Activated CD4-positive, alpha-beta T cell treated with anti-CD3 and anti-CD28 coated beads for 36 hours (primary cell): ENCODE data around the gene SAYSD1. TPM values are rescaled to one million over a fixed set of nuclear protein-coding genes. Genes with fewer than 3 reads are reported as not detected.

ENCODE experiments used
- ATAC-seq: fragments of 200-7000 bp; cut with Tn5 transposase; one replicate; pipeline ENCODE4 v1.10.0; 2021; ENCODE audit warnings: mild to moderate bottlenecking, moderate library complexity
- CTCF ChIA-PET: fragments of 350-600 bp; sonication (Branson Sonifier 250); formaldehyde crosslinking; loops from one replicate; lab custom pipeline; 2021; ENCODE audit warnings: antibody characterized with exemption; lab: Charles Lee
- POLR2A ChIA-PET: fragments of 350-600 bp; sonication (Branson Sonifier 250); formaldehyde crosslinking; loops from one replicate; lab custom pipeline; 2021; ENCODE audit warnings: antibody characterized with exemption, inconsistent platforms; lab: Charles Lee
- DNase-seq: peaks from one replicate; pipeline ENCODE4 v3.0.0-alpha.2; 2020
- H3K27ac Mint-ChIP-seq: one replicate; pipeline ENCODE4 v1.8.0; 2021; ENCODE audit warnings: mixed read lengths
- H3K27me3 Mint-ChIP-seq: one replicate; pipeline ENCODE4 v1.8.0; 2021; ENCODE audit warnings: mixed read lengths
- H3K36me3 Mint-ChIP-seq: one replicate; pipeline ENCODE4 v1.8.0; 2021; ENCODE audit warnings: low read depth, mixed read lengths
- H3K4me1 Mint-ChIP-seq: one replicate; pipeline ENCODE4 v1.8.0; 2021; ENCODE audit warnings: mixed read lengths
- H3K4me3 Mint-ChIP-seq: one replicate; pipeline ENCODE4 v1.8.0; 2021; ENCODE audit warnings: mild to moderate bottlenecking, moderate library complexity, mixed read lengths
- H3K9me3 Mint-ChIP-seq: one replicate; pipeline ENCODE4 v1.8.0; 2021; ENCODE audit warnings: low read depth, mixed read lengths
- intact Hi-C, 2 experiments: fragments of 100-400 bp; cut with DNase I in 1 of 2; cut with micrococcal nuclease in 1 of 2; formaldehyde crosslinking; loops; one replicate each; pipeline versions ENCODE4 v1.14.2 to v1.15.1; 2022 to 2024; cut with DNase I, micrococcal nuclease
- total RNA-seq, 2 experiments: library from RNA; stranded (reverse); gene quantifications; one replicate each; pipeline ENCODE4 v1.2.3, GENCODE V29; 2021

The SAYSD1 gene
- total RNA-seq, 2 experiments from 2014 or later, result 14.1 to 16.7 TPM

DNA sequence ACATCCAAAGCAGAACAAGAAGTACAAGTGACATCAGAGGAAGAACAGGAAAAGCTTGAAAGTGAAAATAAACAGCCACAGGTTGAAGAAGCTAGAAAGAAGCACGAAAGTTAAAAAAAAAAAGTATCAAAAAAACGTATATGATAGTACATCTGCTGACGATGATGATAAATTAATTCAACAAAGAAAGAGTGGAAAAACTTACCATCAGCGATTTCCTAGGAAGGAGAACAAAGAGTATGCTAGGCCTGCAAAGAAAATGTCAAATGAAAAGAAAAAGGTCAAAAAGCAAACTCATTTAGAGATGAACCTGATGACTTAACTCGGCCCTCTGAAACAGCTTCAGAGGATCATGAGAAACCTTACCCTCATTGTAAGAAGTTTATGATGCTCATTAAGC lies 3.7 kb downstream of the SAYSD1 start:
- peak; percentile 28 for ATAC-seq
- Mint-ChIP-seq H3K9me3 (no peaks in the 10 kb centered on the region), H3K27ac (peak overlapping the region; percentile 99), H3K4me1 (peaks cover 81% of the 10 kb centered on the region), H3K27me3 (no peaks in the 10 kb centered on the region), H3K4me3 (peak overlapping the region; percentile 85), H3K36me3 (peaks cover 41% of the 10 kb centered on the region)
- ChIA-PET CTCF (interaction anchor here (0.6 to 2.2 kb wide), 10 partner anchors 9 to 239 kb away, joined by 3 to 18 read pairs (median 5); no protein-coding TSS in a partner anchor), POLR2A (interaction anchor here (0.7 to 1.9 kb wide), 3 partner anchors 138 to 192 kb away, joined by 3 to 9 read pairs (median 3); no protein-coding TSS in a partner anchor)
- DNase-seq, result no peak
- intact Hi-C loops, result loop anchor here (1.0 to 10.0 kb wide), 8 partner anchors 42 to 1616 kb away; partner anchors contain the start of genes CCDC167 (in 1 of the 2), KCNK5 (in 1 of the 2), KIF6 (in 1 of the 2) and MOCS1 (in 1 of the 2)

DNA sequence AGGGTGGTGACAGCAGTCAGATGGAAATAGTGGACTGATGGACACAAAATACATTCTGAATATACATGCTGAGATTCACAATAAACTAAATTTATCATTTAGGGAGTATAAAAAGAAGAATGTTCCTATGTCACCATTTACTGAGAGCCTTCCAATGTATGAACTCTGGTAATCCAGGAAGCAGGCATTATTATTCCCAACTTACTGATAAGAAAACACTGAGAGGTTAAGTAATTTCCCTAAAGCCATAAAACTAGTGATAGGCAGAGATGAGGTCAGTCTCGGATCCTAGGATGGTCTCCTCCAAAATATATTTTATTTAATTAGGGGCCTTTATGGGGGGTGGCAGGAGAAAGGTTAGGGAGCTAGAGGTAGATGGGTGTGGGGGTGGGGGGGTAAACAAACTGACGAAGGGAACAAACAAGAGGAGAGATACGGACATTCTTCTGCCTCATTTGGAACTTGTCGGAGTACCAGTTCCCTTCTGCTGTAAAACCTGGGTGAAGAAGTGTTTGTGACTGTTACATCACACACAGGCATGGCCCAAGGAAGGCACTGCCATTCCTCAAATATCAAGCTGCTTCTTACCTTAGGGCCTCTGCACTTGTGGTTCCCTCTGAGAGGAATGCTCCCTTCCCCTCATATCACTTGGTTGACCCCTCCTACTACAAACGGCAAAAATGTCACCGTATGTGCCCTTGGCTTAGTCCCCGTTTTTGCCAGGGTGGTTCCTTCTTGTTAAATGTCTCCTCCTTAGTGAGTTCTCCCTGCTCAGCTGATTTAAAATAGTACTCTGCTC lies 6.7 kb downstream of the SAYSD1 start:
- Mint-ChIP-seq H3K27ac (peak overlapping the region; percentile 99), H3K27me3 (no peaks in the 10 kb centered on the region), H3K4me1 (peaks cover 68% of the 10 kb centered on the region), H3K4me3 (no peak overlapping the region), H3K36me3 (peaks cover 62% of the 10 kb centered on the region), H3K9me3 (no peaks in the 10 kb centered on the region)
- intact Hi-C loops, result no loop called here
- ATAC-seq, result no peak
- ChIA-PET POLR2A (interaction anchor here (0.5 kb wide), 1 partner anchor 47 kb away, joined by 5 read pairs; no protein-coding TSS in a partner anchor), CTCF (interaction anchor here (1.1 to 1.8 kb wide), 2 partner anchors 78 to 236 kb away, joined by 5 read pairs; no protein-coding TSS in a partner anchor)
- DNase-seq, result no peak

DNA sequence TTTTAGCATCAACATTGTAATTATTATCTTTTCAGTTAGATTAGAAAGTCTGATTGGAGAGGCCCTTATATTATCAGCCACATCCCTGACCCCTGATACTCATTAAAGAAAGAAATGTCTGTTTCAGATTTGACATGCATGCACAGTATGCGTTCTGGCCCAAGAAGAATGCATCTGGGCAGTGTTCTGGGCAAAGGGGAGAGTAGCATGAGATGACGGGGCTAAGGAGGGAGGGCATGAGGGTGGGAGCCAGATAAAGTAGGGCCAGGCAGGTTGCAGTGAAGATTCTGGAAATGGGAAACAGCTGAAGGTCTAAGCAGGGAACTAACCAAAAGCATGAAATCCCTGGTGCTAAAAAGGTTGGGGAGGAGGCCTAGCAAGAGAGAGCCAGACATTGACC lies 7.3 kb downstream of the SAYSD1 start:
- no peak for ATAC-seq
- ChIA-PET POLR2A (no interaction called here), CTCF (interaction anchor here (1.1 to 1.8 kb wide), 2 partner anchors 78 to 235 kb away, joined by 5 read pairs; no protein-coding TSS in a partner anchor)
- Mint-ChIP-seq H3K36me3 (peaks cover 67% of the 10 kb centered on the region), H3K27ac (no peak overlapping the region), H3K4me3 (no peak overlapping the region), H3K4me1 (peaks cover 65% of the 10 kb centered on the region), H3K9me3 (no peaks in the 10 kb centered on the region), H3K27me3 (no peaks in the 10 kb centered on the region)
- no peak for DNase-seq
- intact Hi-C loops, result no loop called here

DNA sequence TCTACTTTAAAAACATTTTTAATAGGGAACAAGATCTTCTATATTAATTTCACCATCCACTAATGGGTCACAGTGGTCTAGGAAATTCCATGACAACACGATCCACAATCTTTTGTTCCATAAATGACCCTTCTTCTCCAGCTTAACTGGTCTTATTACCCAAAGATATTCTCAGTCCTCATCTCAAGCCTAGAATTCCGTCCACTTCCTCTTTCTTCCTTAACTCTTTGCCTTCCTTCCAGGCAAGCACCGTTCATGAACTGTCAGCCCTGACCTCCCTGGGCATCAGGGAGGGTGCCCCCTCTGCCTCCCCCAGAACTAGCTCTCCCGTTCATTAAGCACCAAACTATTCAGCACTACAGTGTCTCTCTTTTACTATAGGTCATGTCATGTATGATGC lies 8.0 kb downstream of the SAYSD1 start:
- POLR2A ChIA-PET, result no interaction called here
- Mint-ChIP-seq H3K4me1 (peaks cover 63% of the 10 kb centered on the region), H3K27ac (peak overlapping the region; percentile 2), H3K36me3 (peaks cover 67% of the 10 kb centered on the region), H3K4me3 (no peak overlapping the region), H3K9me3 (no peaks in the 10 kb centered on the region), H3K27me3 (no peaks in the 10 kb centered on the region)
- DNase-seq (no peak), ATAC-seq (no peak)
- CTCF ChIA-PET, result no interaction called here
- intact Hi-C loops, result no loop called here

DNA sequence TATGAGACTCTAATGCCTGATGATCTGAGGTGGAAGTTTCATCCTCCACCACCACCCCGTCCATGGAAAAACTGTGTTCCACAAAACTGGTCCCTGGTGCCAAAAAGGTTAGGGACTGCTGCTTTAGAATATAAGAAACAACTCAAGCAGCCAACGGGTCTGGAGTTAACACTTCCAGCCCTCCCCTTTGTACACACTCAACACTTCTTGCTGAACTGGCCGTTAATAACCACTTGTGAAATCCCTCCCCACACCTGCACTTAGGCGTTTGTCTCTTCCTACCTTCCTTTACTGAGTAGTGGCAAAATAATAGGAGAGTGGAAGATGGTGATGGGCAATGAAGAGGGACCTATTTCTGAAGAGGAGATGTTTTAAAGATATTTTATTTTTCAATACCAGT lies 10.5 kb downstream of the SAYSD1 start:
- Mint-ChIP-seq H3K27ac (no peak overlapping the region), H3K9me3 (no peaks in the 10 kb centered on the region), H3K4me3 (no peak overlapping the region), H3K4me1 (peaks cover 50% of the 10 kb centered on the region), H3K27me3 (no peaks in the 10 kb centered on the region), H3K36me3 (peaks cover 53% of the 10 kb centered on the region)
- CTCF ChIA-PET, result no interaction called here
- POLR2A ChIA-PET, result no interaction called here
- DNase-seq (no peak), ATAC-seq (no peak)
- intact Hi-C loops, result no loop called here

DNA sequence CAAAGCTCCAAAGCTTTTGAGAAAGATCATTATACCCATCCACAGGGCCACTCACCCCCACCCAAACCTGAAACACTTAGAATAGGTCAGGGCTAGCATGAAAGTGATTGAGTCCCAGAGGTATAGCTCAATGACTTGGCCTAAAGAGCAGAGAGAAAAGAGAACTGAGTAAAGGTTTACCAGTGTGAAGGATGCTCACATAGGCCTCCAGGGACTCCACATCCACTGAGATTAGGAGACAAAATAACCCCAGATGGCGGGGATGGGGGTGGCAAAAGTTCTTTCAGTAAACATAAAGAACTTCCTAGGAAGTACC lies 12.2 kb downstream of the SAYSD1 start:
- peaks cover 37% of the 10 kb centered on the region for H3K4me1 Mint-ChIP-seq
- ChIA-PET CTCF (interaction anchor here (0.6 to 2.2 kb wide), 9 partner anchors 9 to 230 kb away, joined by 3 to 18 read pairs (median 3); no protein-coding TSS in a partner anchor), POLR2A (interaction anchor here (0.9 kb wide), 1 partner anchor 11 kb away, joined by 3 read pairs; no protein-coding TSS in a partner anchor)
- no peak overlapping the region for H3K4me3 Mint-ChIP-seq
- H3K27me3 Mint-ChIP-seq, result no peaks in the 10 kb centered on the region
- peak overlapping the region; percentile 10 for H3K27ac Mint-ChIP-seq
- intact Hi-C loops, result loop anchor here (1.0 to 2.0 kb wide), 2 partner anchors 11 to 230 kb away; no protein-coding TSS in a partner anchor
- no peaks in the 10 kb centered on the region for H3K9me3 Mint-ChIP-seq
- H3K36me3 Mint-ChIP-seq, result peaks cover 38% of the 10 kb centered on the region
- DNase-seq (no peak), ATAC-seq (peak; percentile 56)

DNA sequence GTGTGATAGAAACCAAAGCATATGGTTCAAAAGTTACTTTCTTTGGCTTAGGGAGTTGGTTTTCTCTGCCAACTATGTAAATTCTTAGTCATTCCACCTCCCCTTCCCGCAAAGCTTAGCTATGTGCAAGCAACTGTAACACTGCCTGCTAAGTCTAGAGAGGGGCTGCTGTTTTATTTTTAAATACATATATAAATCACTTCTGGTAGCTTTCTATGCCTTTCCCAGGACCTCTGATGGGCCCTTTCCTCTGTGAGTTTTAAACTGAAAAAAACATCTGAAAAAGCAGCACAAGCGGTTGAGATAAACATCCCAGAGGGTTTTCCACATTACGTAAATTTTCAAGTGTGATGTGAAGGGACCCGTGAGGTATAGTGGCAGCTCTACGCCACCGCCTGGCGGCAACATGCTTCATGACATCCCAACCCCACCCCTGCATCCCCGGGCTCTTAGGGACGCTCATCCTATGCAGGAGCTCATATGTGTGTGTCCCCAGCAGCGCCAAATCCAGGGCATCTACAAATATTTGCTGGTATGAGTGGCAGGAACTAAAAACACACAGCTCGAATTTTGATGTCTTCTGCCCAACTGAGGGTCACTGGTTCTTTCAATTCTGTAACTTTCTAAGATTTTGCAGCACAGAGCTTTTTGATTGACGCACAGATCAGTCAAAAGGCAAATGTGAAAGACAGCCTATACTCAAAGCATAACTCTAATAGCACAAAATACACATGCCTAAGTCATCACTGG lies 12.7 kb downstream of the SAYSD1 start:
- H3K27me3 Mint-ChIP-seq, result no peaks in the 10 kb centered on the region
- ChIA-PET CTCF (interaction anchor here (0.6 to 2.2 kb wide), 12 partner anchors 9 to 365 kb away, joined by 3 to 18 read pairs (median 3); no protein-coding TSS in a partner anchor), POLR2A (interaction anchor here (0.9 kb wide), 1 partner anchor 11 kb away, joined by 3 read pairs; no protein-coding TSS in a partner anchor)
- DNase-seq (peak; percentile 58), ATAC-seq (peak; percentile 60)
- H3K9me3 Mint-ChIP-seq, result no peaks in the 10 kb centered on the region
- H3K4me1 Mint-ChIP-seq, result peaks cover 33% of the 10 kb centered on the region
- H3K27ac Mint-ChIP-seq, result no peak overlapping the region
- H3K36me3 Mint-ChIP-seq, result peaks cover 34% of the 10 kb centered on the region
- H3K4me3 Mint-ChIP-seq, result no peak overlapping the region
- intact Hi-C loops, result loop anchor here (1.0 to 2.0 kb wide), 2 partner anchors 11 to 229 kb away; no protein-coding TSS in a partner anchor

DNA sequence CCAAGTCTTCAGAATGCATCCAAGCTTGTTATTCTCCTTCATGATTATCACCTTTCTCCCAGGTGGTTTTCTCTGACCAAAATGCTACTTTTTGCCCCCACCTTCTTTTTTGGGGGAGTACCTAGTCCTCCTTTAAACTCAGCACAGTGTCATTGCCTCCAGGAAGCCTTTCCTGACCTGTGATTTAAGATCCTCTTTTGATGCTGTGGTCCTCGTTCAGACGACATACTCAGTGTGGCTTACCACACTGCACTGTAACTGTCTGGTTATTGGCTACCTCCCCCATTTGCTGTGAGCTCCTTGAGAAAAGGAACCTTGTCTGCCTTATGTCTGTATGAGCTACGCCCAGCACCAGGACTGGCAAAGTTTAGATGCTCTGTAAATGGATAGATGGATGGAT lies 14.6 kb downstream of the SAYSD1 start:
- CTCF ChIA-PET, result interaction anchor here (1.0 to 1.2 kb wide), 3 partner anchors 11 to 15 kb away, joined by 3 to 5 read pairs (median 3); no protein-coding TSS in a partner anchor
- no peak overlapping the region for H3K4me3 Mint-ChIP-seq
- no peak overlapping the region for H3K27ac Mint-ChIP-seq
- H3K36me3 Mint-ChIP-seq, result peaks cover 24% of the 10 kb centered on the region
- H3K27me3 Mint-ChIP-seq, result no peaks in the 10 kb centered on the region
- peak; percentile 51 for DNase-seq
- intact Hi-C loops, result no loop called here
- H3K9me3 Mint-ChIP-seq, result no peaks in the 10 kb centered on the region
- H3K4me1 Mint-ChIP-seq, result peaks cover 18% of the 10 kb centered on the region
- ATAC-seq, result peak; percentile 83
- POLR2A ChIA-PET, result no interaction called here

DNA sequence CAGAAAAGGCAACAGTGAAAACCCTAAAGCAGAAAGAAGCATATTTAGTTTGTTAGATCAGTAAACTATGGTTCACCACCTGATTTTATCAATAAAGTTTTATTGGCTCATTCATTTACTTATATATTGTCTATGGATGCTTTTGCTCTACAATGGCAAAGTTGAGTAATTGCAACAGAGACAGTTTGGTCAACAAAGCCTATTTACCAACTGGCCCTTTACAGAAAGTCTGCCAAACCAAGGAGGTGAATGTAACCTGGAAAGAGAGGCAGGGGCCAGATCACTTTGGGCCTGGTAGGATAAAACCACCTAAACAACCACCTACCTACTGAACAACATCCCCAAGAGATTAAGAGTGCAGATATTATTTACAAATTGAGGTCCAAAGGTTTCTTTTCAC lies 19.4 kb downstream of the SAYSD1 start:
- ChIA-PET POLR2A (no interaction called here), CTCF (no interaction called here)
- no peak overlapping the region for H3K27ac Mint-ChIP-seq
- DNase-seq (no peak), ATAC-seq (no peak)
- intact Hi-C loops, result no loop called here
- H3K9me3 Mint-ChIP-seq, result no peaks in the 10 kb centered on the region
- H3K36me3 Mint-ChIP-seq, result no peaks in the 10 kb centered on the region
- H3K27me3 Mint-ChIP-seq, result peaks cover 11% of the 10 kb centered on the region
- H3K4me1 Mint-ChIP-seq, result peaks cover 4% of the 10 kb centered on the region
- H3K4me3 Mint-ChIP-seq, result no peak overlapping the region

DNA sequence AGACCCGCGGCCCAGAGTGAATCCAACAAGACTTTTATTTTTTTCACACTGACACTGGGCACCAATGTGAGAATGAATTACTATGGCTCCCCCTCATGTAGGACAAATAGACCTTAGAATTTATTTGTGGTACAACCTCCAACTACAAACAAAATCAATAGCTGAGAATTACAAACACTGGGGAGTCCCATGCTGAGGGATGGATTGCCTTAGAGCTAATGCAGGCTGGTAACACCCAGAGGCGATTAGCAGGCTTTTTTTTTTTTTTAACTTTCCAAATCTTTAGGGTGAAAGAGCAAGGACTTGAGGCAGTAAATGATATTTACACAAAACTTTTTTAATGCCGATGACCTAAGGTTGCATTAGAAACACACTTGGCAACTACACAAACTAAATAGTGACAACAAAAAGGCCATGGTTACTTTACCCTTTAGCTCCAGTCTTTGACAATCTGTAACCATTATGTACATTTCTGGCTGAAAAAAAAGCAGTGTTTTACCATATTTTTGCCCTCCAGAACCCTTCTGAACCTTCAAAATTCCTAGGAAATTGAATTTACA lies 21.8 kb downstream of the SAYSD1 start:
- H3K4me3 Mint-ChIP-seq, result no peak overlapping the region
- no peaks in the 10 kb centered on the region for H3K9me3 Mint-ChIP-seq
- H3K27ac Mint-ChIP-seq, result no peak overlapping the region
- no peaks in the 10 kb centered on the region for H3K4me1 Mint-ChIP-seq
- intact Hi-C loops, result no loop called here
- ChIA-PET CTCF (interaction anchor here (0.7 to 1.5 kb wide), 4 partner anchors 9 to 273 kb away, joined by 3 to 4 read pairs (median 3); no protein-coding TSS in a partner anchor), POLR2A (no interaction called here)
- H3K27me3 Mint-ChIP-seq, result peaks cover 24% of the 10 kb centered on the region
- no peaks in the 10 kb centered on the region for H3K36me3 Mint-ChIP-seq
- ATAC-seq (no peak), DNase-seq (no peak)

DNA sequence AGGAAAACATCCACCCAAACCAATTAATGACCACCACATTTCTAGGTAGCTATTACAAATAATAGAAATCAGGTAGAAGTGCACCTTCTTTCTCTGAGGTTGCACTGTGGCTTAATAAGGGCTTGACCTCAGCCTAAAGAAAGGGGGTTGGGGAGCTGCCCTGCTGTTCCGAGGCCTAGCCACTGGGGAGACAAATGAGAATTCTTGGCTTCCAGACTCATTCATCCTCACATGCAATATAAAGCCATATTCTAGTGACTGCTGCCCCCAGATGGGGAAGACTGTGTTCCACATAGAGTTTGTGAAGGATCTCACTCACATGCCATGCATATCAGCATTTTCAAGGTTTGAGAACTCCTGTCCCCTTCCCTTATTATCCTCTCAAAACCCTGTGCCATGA lies 22.9 kb downstream of the SAYSD1 start:
- CTCF ChIA-PET, result interaction anchor here (1.2 kb wide), 1 partner anchor 85 kb away, joined by 3 read pairs; no protein-coding TSS in a partner anchor

More for the DNA sequence above, 22.9 kb downstream of the SAYSD1 start:
- peaks cover 31% of the 10 kb centered on the region for H3K27me3 Mint-ChIP-seq
- H3K27ac Mint-ChIP-seq, result no peak overlapping the region
- H3K36me3 Mint-ChIP-seq, result no peaks in the 10 kb centered on the region
- H3K4me3 Mint-ChIP-seq, result no peak overlapping the region
- no peaks in the 10 kb centered on the region for H3K9me3 Mint-ChIP-seq
- intact Hi-C loops, result no loop called here
- H3K4me1 Mint-ChIP-seq, result no peaks in the 10 kb centered on the region
- ATAC-seq, result no peak
- POLR2A ChIA-PET, result no interaction called here
- DNase-seq, result no peak
